Natural killer cell (primary cell): ENCODE measurements around the gene MUC4. TPM values are rescaled to one million over a fixed set of nuclear protein-coding genes. Genes with fewer than 3 reads are reported as not detected.
"Not testable (repeated sequence)": the region's sequence is repeated elsewhere in the genome, so short reads cannot be mapped to it uniquely, and the experiment has no call there.

Source experiments
- ATAC-seq, 3 donors: fragments of 150-1000 bp in 2 of 3; fragments of 200-7000 bp in 1 of 3; cut with Tn5 transposase; 1 replicate in 1 of 3; 2 replicates in 2 of 3; pipeline ENCODE4 v1.10.0; 2021; ENCODE audit warnings: mild to moderate bottlenecking in 2 of 3, moderate library complexity in 2 of 3
- DNase-seq, 2 donors: peaks; one replicate each; pipeline versions ENCODE4 v3.0.0 to v3.0.0-alpha.2; 2013 to 2021; ENCODE audit warnings: mixed read lengths in 1 of 2
- H3K27ac ChIP-seq: one replicate; pipeline ENCODE4 v1.5.1; 2013; ENCODE audit warnings: mild to moderate bottlenecking, low read length
- H3K27me3 ChIP-seq: one replicate; pipeline ENCODE4 v1.6.1; 2013; ENCODE audit warnings: low read length; ENCODE audit not compliant: control insufficient read depth, insufficient read depth
- H3K36me3 ChIP-seq: one replicate; pipeline ENCODE4 v1.6.1; 2013; ENCODE audit warnings: low read length; ENCODE audit not compliant: control insufficient read depth, insufficient read depth
- H3K4me1 ChIP-seq: one replicate; pipeline ENCODE4 v1.6.1; 2013; ENCODE audit warnings: low read length; ENCODE audit not compliant: control insufficient read depth, insufficient read depth
- H3K4me3 ChIP-seq: one replicate; pipeline ENCODE4 v1.5.1; 2013; ENCODE audit warnings: low read length
- H3K9me3 ChIP-seq: one replicate; pipeline ENCODE4 v1.6.1; 2013; ENCODE audit warnings: low read length; ENCODE audit not compliant: control insufficient read depth, insufficient read depth
- H3K27ac Mint-ChIP-seq, 2 donors: one replicate each; pipeline ENCODE4 v1.8.0; 2022; ENCODE audit warnings: mild to moderate bottlenecking in 2 of 2, mixed read lengths in 2 of 2, moderate library complexity in 1 of 2
- H3K27me3 Mint-ChIP-seq, 2 donors: one replicate each; pipeline ENCODE4 v1.8.0; 2022; ENCODE audit warnings: low read depth in 2 of 2, mixed read lengths in 2 of 2
- H3K36me3 Mint-ChIP-seq: one replicate; pipeline ENCODE4 v1.8.0; 2022; ENCODE audit warnings: mixed read lengths
- H3K4me1 Mint-ChIP-seq, 2 donors: one replicate each; pipeline ENCODE4 v1.8.0; 2022; ENCODE audit warnings: mixed read lengths in 2 of 2
- H3K4me3 Mint-ChIP-seq: one replicate; pipeline ENCODE4 v1.8.0; 2022; ENCODE audit warnings: mild to moderate bottlenecking, moderate library complexity, mixed read lengths
- H3K9me3 Mint-ChIP-seq, 2 donors: one replicate each; pipeline ENCODE4 v1.8.0; 2022; ENCODE audit warnings: mixed read lengths in 2 of 2
- WGBS: methylation state at CpG from one replicate; pipeline ENCODE4 v1.1.7; 2013; ENCODE audit warnings: missing lambda C conversion rate; ENCODE audit not compliant: insufficient coverage; 5-methylcytosine and 5-hydroxymethylcytosine counted together
- intact Hi-C: fragments of 100-400 bp; cut with micrococcal nuclease; formaldehyde crosslinking; loops from one replicate; pipeline ENCODE4 v1.14.2; 2022
- total RNA-seq, 4 donors: library from RNA; stranded (reverse); fragments of 120-200 nt in 1 of 4; gene quantifications; one replicate each; pipeline versions ENCODE4 v1.2.3 to v1.2.4, GENCODE V29; 2013 to 2022
- TF ChIP-seq, protein P1 (sequence below): fragments of 200-600 bp; IDR thresholded peaks from one replicate; pipeline ENCODE4 v1.8.0; 2022; ENCODE audit warnings: antibody characterized with exemption

MUC4 gene
- total RNA-seq, 3 donors from 2014 or later (not counting 1 experiment from before 2014, with no cell fraction given), result 0.05 to 1.7 (median 0.38) TPM

DNA sequence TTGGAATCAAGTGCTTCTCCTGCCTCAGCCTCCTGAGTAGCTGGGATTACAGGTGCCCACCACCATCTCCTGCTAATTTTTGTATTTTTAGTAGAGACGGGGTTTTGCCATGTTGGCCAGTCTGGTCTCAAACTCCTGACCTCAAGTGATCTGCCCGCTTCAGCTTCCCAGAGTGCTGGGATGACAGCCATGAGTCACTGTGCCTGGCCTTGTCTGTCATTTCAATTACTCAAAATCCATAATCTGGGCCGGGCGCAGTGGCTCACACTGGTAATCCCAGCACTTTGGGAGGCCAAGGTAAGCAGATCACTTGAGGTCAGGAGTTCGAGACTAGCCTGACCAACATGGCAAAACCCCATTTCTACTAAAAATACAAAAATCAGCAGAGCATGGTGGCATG lies 6.1 kb downstream of the MUC4 start:
- intact Hi-C loops, H3K27me3 Mint-ChIP-seq, H3K9me3 ChIP-seq, H3K9me3 Mint-ChIP-seq, H3K4me3 ChIP-seq, DNase-seq, H3K36me3 ChIP-seq, H3K36me3 Mint-ChIP-seq, ATAC-seq, H3K27me3 ChIP-seq, H3K27ac ChIP-seq: not testable (repeated sequence)
- Mint-ChIP-seq H3K27ac (peak overlapping the region; percentile 97), H3K4me3 (peak overlapping the region; percentile 89), H3K4me1 (peaks cover 56 to 66% of the 10 kb centered on the region in 2 donors)
- peaks cover 41% of the 10 kb centered on the region for H3K4me1 ChIP-seq
- 98% methylated on average over 5 of the region's 5 CpGs for whole genome bisulfite sequencing

DNA sequence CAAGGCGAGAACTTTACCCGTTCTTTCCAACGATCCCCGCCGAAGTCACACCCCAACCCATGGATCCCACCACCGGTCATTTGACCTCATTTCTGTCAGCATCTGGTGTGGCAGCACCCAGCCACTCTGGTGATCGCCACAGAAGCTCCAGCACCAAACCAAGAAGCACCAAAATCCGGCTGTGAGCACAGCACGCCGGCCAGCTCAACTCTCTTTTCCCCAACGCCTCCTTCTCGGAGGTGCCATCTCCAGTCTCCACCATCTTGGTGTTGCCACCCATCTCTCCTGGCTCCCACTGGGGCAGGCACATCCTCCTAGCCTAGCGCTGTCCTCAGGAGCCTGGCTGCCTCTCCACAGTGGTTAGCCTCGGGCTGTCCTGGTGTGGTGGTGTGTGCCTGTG lies 6.5 kb downstream of the MUC4 start:
- Mint-ChIP-seq H3K36me3 (no peaks in the 10 kb centered on the region), H3K27ac (peak overlapping the region; percentile 97), H3K4me1 (peaks cover 60 to 68% of the 10 kb centered on the region in 2 donors), H3K4me3 (peak overlapping the region; percentile 89), H3K9me3 (no peaks in the 10 kb centered on the region), H3K27me3 (no peaks in the 10 kb centered on the region)
- H3K4me3 ChIP-seq, result no peak overlapping the region
- H3K4me1 ChIP-seq, result peaks cover 41% of the 10 kb centered on the region
- ATAC-seq (no peak), DNase-seq (no peak)
- intact Hi-C loops, result no loop called here
- WGBS, result 94% methylated on average over 14 of the region's 14 CpGs
- TF ChIP-seq, protein P1, sequence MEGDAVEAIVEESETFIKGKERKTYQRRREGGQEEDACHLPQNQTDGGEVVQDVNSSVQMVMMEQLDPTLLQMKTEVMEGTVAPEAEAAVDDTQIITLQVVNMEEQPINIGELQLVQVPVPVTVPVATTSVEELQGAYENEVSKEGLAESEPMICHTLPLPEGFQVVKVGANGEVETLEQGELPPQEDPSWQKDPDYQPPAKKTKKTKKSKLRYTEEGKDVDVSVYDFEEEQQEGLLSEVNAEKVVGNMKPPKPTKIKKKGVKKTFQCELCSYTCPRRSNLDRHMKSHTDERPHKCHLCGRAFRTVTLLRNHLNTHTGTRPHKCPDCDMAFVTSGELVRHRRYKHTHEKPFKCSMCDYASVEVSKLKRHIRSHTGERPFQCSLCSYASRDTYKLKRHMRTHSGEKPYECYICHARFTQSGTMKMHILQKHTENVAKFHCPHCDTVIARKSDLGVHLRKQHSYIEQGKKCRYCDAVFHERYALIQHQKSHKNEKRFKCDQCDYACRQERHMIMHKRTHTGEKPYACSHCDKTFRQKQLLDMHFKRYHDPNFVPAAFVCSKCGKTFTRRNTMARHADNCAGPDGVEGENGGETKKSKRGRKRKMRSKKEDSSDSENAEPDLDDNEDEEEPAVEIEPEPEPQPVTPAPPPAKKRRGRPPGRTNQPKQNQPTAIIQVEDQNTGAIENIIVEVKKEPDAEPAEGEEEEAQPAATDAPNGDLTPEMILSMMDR, result no peak
- no peaks in the 10 kb centered on the region for H3K36me3 ChIP-seq
- no peaks in the 10 kb centered on the region for H3K27me3 ChIP-seq
- H3K27ac ChIP-seq, result no peak overlapping the region
- H3K9me3 ChIP-seq, result no peaks in the 10 kb centered on the region

DNA sequence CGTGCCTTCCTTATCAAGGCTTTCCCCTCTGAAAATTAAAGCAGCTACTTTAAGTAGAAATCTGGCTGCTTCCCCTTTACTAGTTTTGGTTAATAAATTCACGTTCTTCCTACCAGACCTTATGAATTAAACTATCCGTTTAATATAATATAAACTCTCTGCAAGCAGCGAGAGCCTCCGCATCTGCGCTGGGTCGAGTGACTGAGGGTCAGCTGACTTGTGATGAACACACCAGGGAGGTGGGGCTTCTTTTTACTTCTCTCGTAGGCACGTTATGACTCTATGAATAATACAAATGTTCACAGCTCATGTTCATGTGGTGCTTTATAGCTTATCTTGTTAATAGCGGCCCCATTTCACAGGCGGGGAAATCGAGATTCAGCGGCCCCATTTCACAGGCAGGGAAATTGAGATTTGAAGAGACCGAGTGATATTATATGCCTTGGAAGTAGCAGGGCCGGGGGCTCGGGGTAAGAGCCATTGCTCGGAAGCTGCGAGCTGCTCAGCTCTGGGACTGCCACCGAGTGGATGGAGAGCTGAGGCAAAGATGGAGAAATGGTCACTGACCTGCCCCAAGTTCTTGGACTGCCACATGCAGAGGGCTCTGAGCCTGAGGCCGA lies 8.3 kb downstream of the MUC4 start:
- peak overlapping the region; percentile 80 for H3K27ac ChIP-seq
- WGBS, result 80% methylated on average over 20 of the region's 20 CpGs
- intact Hi-C loops, result loop anchor here (1.0 to 2.0 kb wide), 2 partner anchors 47 to 103 kb away; no protein-coding TSS in a partner anchor
- H3K9me3 ChIP-seq, result no peaks in the 10 kb centered on the region
- H3K4me1 ChIP-seq, result peaks cover 41% of the 10 kb centered on the region
- TF ChIP-seq, protein P1, result no peak
- ATAC-seq (peak in 2 of 3 donors; percentile 55 to 61), DNase-seq (peak in 1 of 2 donors; percentile 46)
- H3K9me3 Mint-ChIP-seq, result no peaks in the 10 kb centered on the region
- H3K27me3 Mint-ChIP-seq, result no peaks in the 10 kb centered on the region
- H3K36me3 ChIP-seq, result no peaks in the 10 kb centered on the region
- no peak overlapping the region for H3K4me3 ChIP-seq
- no peaks in the 10 kb centered on the region for H3K27me3 ChIP-seq
- H3K36me3 Mint-ChIP-seq, result no peaks in the 10 kb centered on the region
- peak overlapping the region; percentile 89 for H3K4me3 Mint-ChIP-seq
- H3K27ac Mint-ChIP-seq, result peak overlapping the region; percentile 97
- H3K4me1 Mint-ChIP-seq, result peaks cover 60 to 73% of the 10 kb centered on the region in 2 donors

DNA sequence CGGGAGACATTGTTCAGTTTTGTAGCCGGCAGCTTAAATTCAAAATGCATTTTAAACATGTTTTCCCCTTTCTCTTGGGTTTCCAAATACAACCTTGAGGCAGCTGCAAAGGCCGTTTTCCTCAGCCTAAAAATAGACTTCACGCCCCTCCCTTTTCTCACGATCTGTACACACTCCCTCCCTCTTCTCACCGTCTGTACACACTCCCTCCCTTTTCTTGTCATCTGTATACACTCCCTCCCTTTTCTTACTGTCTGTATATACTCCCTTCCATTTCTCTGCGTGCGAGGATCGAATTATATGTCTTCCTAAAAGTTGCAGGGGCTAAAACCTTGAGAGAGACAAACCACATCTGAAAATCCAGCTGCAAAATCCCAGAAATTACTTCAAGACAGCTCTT lies 8.9 kb downstream of the MUC4 start:
- no peaks in the 10 kb centered on the region for H3K36me3 Mint-ChIP-seq
- Histone ChIP-seq H3K9me3 (no peaks in the 10 kb centered on the region), H3K4me3 (peak overlapping the region; percentile 11), H3K27me3 (no peaks in the 10 kb centered on the region), H3K27ac (peak overlapping the region; percentile 80), H3K4me1 (peaks cover 41% of the 10 kb centered on the region), H3K36me3 (no peaks in the 10 kb centered on the region)
- DNase-seq, result no peak
- TF ChIP-seq, protein P1, result no peak
- ATAC-seq, result peak; percentile 64 to 66 (median 65)
- H3K9me3 Mint-ChIP-seq, result no peaks in the 10 kb centered on the region
- H3K4me1 Mint-ChIP-seq, result peaks cover 60 to 70% of the 10 kb centered on the region in 2 donors
- WGBS, result 13% methylated on average over 9 of the region's 9 CpGs
- no peaks in the 10 kb centered on the region for H3K27me3 Mint-ChIP-seq
- H3K4me3 Mint-ChIP-seq, result peak overlapping the region; percentile 89
- peak overlapping the region; percentile 97 for H3K27ac Mint-ChIP-seq
- intact Hi-C loops, result loop anchor here (1.0 to 2.0 kb wide), 2 partner anchors 46 to 104 kb away; no protein-coding TSS in a partner anchor
